SK-N-SH (cell line): ENCODE data around the gene TM9SF3. TPM values are rescaled to one million over a fixed set of nuclear protein-coding genes. Genes with fewer than 3 reads are reported as not detected.

Source experiments
- CTCF ChIA-PET: fragments of 300-600, 350-600 bp; formaldehyde crosslinking; extraction: SDS; loops from one replicate; lab custom pipeline; 2021; lab: Yijun Ruan, JAX
- POLR2A ChIA-PET: fragments of 350-600 bp; sonication (Branson Sonifier 250); formaldehyde crosslinking; extraction: SDS; loops from one replicate; lab custom pipeline; 2020; ENCODE audit warnings: antibody characterized with exemption, inconsistent platforms; lab: Yijun Ruan, JAX
- DNase-seq: peaks from one replicate; pipeline ENCODE4 v3.0.0; 2012
- H2AFZ ChIP-seq: fragments of 200-600 bp; sonication (generic); 2 replicates; pipeline ENCODE4 v1.8.1; 2016; ENCODE audit warnings: antibody characterized with exemption, mild to moderate bottlenecking, low read depth
- H3F3A ChIP-seq: fragments of 200-600 bp; sonication (generic); replicated peaks from 2 replicates; pipeline ENCODE3; 2016; ENCODE audit warnings: antibody characterized with exemption, mild to moderate bottlenecking; ENCODE audit not compliant: insufficient read depth
- H3K27ac ChIP-seq, 2 experiments: fragments of 200-500 bp in 1 of 2; fragments of 200-600 bp in 1 of 2; sonication (Bioruptor generic) in 1 of 2; sonication (generic), shearing (Covaris generic) in 1 of 2; 2 replicates each; pipeline versions ENCODE4 v1.5.1 to v1.6.1; 2014 to 2016; ENCODE audit warnings: low read depth in 2 of 2, inconsistent platforms in 1 of 2, low read length in 1 of 2, mild to moderate bottlenecking in 1 of 2, mixed read lengths in 1 of 2
- H3K27me3 ChIP-seq: fragments of 200-600 bp; sonication (generic), shearing (Covaris generic); 2 replicates; pipeline ENCODE4 v1.6.1; 2016; ENCODE audit warnings: mixed run types; ENCODE audit not compliant: insufficient read depth
- H3K36me3 ChIP-seq, 2 experiments: fragments of 200-500 bp in 1 of 2; fragments of 200-600 bp in 1 of 2; sonication (Bioruptor generic) in 1 of 2; sonication (generic) in 1 of 2; replicated peaks in 1 of 2; 2 replicates each; pipeline versions ENCODE3 to v1.5.1; 2014 to 2016; ENCODE audit warnings: low read length in 1 of 2, mild to moderate bottlenecking in 1 of 2; ENCODE audit not compliant: insufficient read depth in 2 of 2, control insufficient read depth in 1 of 2
- H3K4me1 ChIP-seq, 2 experiments: fragments of 200-500 bp in 1 of 2; fragments of 200-600 bp in 1 of 2; sonication (Bioruptor generic) in 1 of 2; sonication (generic), shearing (Covaris generic) in 1 of 2; 2 replicates each; pipeline versions ENCODE4 v1.5.1 to v1.6.1; 2014 to 2016; ENCODE audit warnings: low read depth in 1 of 2, low read length in 1 of 2, mixed run types in 1 of 2; ENCODE audit not compliant: insufficient read depth in 2 of 2, control insufficient read depth in 1 of 2
- H3K4me2 ChIP-seq: fragments of 200-600 bp; sonication (generic), shearing (Covaris generic); 2 replicates; pipeline ENCODE4 v1.6.1; 2017; ENCODE audit warnings: mixed run types
- H3K4me3 ChIP-seq, 2 experiments: fragments of 200-500 bp in 1 of 2; fragments of 200-600 bp in 1 of 2; sonication (Bioruptor generic) in 1 of 2; sonication (generic), shearing (Covaris generic) in 1 of 2; 2 replicates each; pipeline versions ENCODE4 v1.5.1 to v1.8.1; 2014 to 2016; ENCODE audit warnings: low read depth in 2 of 2, inconsistent platforms in 1 of 2, low read length in 1 of 2, mild to moderate bottlenecking in 1 of 2, mixed read lengths in 1 of 2, moderate library complexity in 1 of 2
- H3K79me2 ChIP-seq: fragments of 200-600 bp; sonication (generic); 2 replicates; pipeline ENCODE4 v1.8.1; 2017; ENCODE audit warnings: mild to moderate bottlenecking; ENCODE audit not compliant: insufficient read depth
- H3K9ac ChIP-seq: fragments of 200-600 bp; sonication (generic); 2 replicates; pipeline ENCODE4 v1.6.1; 2017; ENCODE audit warnings: mixed run types
- H3K9me2 ChIP-seq: fragments of 200-600 bp; sonication (generic); 2 replicates; pipeline ENCODE4 v1.6.1; 2017; ENCODE audit warnings: mixed run types
- H3K9me3 ChIP-seq: fragments of 200-600 bp; sonication (generic); 2 replicates; pipeline ENCODE4 v1.6.1; 2017; ENCODE audit warnings: mixed run types, mild to moderate bottlenecking, moderate library complexity
- H4K20me1 ChIP-seq: fragments of 200-600 bp; sonication (generic); 2 replicates; pipeline ENCODE4 v1.6.1; 2017; ENCODE audit warnings: mild to moderate bottlenecking, mixed run types; ENCODE audit not compliant: insufficient read depth
- ELF1 ChIP-seq: IDR thresholded peaks from 2 replicates; pipeline ENCODE4 v1.4.0; 2012
- FOXJ3 ChIP-seq: sonication (generic); formaldehyde crosslinking; IDR thresholded peaks from 2 replicates; pipeline ENCODE4 v1.5.1; 2020; ENCODE audit warnings: mild to moderate bottlenecking, missing genetic modification reagents
- FOXM1 ChIP-seq: IDR thresholded peaks from 2 replicates; pipeline ENCODE4 v1.4.0; 2012; ENCODE audit warnings: low read depth, mild to moderate bottlenecking
- JUND ChIP-seq: IDR thresholded peaks from 2 replicates; pipeline ENCODE4 v1.4.0; 2012
- NRF1 ChIP-seq: IDR thresholded peaks from 2 replicates; pipeline ENCODE4 v1.6.1; 2012; ENCODE audit warnings: low read depth, mild to moderate bottlenecking, low read length
- POLR2AphosphoS5 ChIP-seq: IDR thresholded peaks from 2 replicates; pipeline ENCODE4 v1.6.1; 2012; ENCODE audit warnings: low read depth, low read length
- RAD21 ChIP-seq: IDR thresholded peaks from 2 replicates; pipeline ENCODE4 v1.6.1; 2012; ENCODE audit warnings: mild to moderate bottlenecking, low read length
- RFX5 ChIP-seq: IDR thresholded peaks from 2 replicates; pipeline ENCODE4 v1.6.1; 2012; ENCODE audit warnings: mild to moderate bottlenecking, improper control_type of control experiment, low read length
- RXRA ChIP-seq: IDR thresholded peaks from 2 replicates; pipeline ENCODE4 v1.4.0; 2012; ENCODE audit warnings: low read depth, mild to moderate bottlenecking, borderline replicate concordance
- SMC3 ChIP-seq: IDR thresholded peaks from 2 replicates; pipeline ENCODE4 v1.6.1; 2012; ENCODE audit warnings: low read depth, low read length, improper control_type of control experiment
- TCF12 ChIP-seq: IDR thresholded peaks from 2 replicates; pipeline ENCODE4 v1.4.0; 2012
- ZBTB33 ChIP-seq: IDR thresholded peaks from 2 replicates; pipeline ENCODE4 v1.4.0; 2012; ENCODE audit warnings: low read depth, borderline replicate concordance
- WGBS: methylation state at CpG from one replicate; pipeline ENCODE4 v1.1.6; 2017; ENCODE audit warnings: low lambda C conversion rate; 5-methylcytosine and 5-hydroxymethylcytosine counted together
- polyA plus RNA-seq, 3 experiments: library from polyadenylated mRNA; depleted of rRNA; stranded (reverse); fragments of >200 nt; gene quantifications; 2 replicates each; pipeline ENCODE4 v1.2.3, GENCODE V29; 2012
- TF ChIP-seq, protein P1 (sequence below): IDR thresholded peaks from 2 replicates; pipeline ENCODE4 v1.4.0; 2012; ENCODE audit warnings: low read depth

Gene TM9SF3
- polyA plus RNA-seq, 1 of the 3 experiments (the other 2 are of a cell fraction) = 24.9 TPM

DNA sequence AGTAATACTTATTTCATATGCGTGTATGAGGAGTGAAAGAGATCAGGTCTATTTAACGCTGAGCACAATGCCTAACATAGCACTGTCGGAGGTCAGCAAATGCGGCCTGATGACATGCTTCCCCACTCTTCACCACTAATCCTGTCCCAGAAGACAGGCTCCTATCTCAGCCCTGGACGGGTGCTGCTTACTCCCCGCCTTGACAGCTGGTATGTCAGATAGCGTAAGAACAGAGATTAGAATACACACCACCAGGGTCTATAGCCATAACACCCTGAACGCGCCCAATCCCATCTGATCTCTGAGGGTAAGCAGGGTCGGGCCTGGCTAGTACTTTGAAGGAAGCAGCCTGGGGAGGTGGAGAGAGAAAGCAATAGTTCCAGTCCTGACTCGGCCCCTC is 32.3 kb upstream of the TM9SF3 start:
- no peaks in the 10 kb centered on the region for H4K20me1 ChIP-seq
- no peak overlapping the region for H3K4me3 ChIP-seq
- DNase-seq = no peak
- TF ChIP-seq ZBTB33 (no peak), TCF12 (no peak), FOXJ3 (CRISPR knock-in tag) (no peak), JUND (no peak), FOXM1 (no peak), RFX5 (no peak)
- TF ChIP-seq, protein P1, sequence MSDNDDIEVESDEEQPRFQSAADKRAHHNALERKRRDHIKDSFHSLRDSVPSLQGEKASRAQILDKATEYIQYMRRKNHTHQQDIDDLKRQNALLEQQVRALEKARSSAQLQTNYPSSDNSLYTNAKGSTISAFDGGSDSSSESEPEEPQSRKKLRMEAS = no peak
- no peaks in the 10 kb centered on the region for H3F3A ChIP-seq
- no peak overlapping the region for H2AFZ ChIP-seq
- 90% methylated on average over 11 of the region's 11 CpGs for WGBS
- H3K27ac ChIP-seq = no peak overlapping the region
- H3K36me3 ChIP-seq = no peaks in the 10 kb centered on the region
- ChIA-PET POLR2A (no interaction called here), CTCF (interaction anchor here (1.5 kb wide), 1 partner anchor 149 kb away, joined by 3 read pairs; no protein-coding TSS in a partner anchor)
- H3K9me2 ChIP-seq = no peaks in the 10 kb centered on the region
- peaks cover 3 to 5% of the 10 kb centered on the region in 2 experiments; a peak in 1 of 4 replicates for H3K4me1 ChIP-seq
- H3K4me2 ChIP-seq = no peak overlapping the region
- H3K79me2 ChIP-seq = no peaks in the 10 kb centered on the region
- H3K27me3 ChIP-seq = no peaks in the 10 kb centered on the region
- H3K9me3 ChIP-seq = no peaks in the 10 kb centered on the region
- H3K9ac ChIP-seq = no peak overlapping the region

DNA sequence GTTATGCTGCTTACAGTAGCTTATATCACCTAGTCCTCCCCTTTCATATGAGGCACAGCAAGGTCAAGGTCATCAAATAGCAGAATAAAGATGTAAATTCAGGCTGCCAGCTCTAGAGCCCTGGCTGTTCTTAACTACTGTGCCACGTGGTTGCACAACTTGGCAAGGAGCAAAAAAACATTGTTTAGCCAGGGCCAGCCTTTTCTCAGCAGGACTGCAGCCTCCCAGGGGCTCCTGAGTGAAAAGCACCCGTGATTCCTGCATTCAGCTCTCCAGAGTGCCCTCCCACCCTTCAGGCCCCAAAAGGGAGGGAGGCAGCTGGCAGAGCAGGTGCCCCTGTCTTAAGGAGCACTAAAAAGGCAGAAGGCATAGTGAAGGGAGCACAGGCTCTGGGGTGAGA is 31.8 kb upstream of the TM9SF3 start:
- no peak for TF ChIP-seq RXRA
- TF ChIP-seq RAD21 = no peak
- TF ChIP-seq POLR2AphosphoS5 = no peak
- TF ChIP-seq TCF12 = no peak
- no peak for TF ChIP-seq SMC3
- TF ChIP-seq ELF1 = no peak
- TF ChIP-seq NRF1 = no peak
- no peaks in the 10 kb centered on the region for H3F3A ChIP-seq
- H4K20me1 ChIP-seq = no peaks in the 10 kb centered on the region
- DNase-seq = no peak
- POLR2A ChIA-PET = no interaction called here
- H3K9me3 ChIP-seq = no peaks in the 10 kb centered on the region
- 25% methylated on average over 2 of the region's 2 CpGs for WGBS
- H3K4me2 ChIP-seq = no peak overlapping the region
- no peak overlapping the region for H3K27ac ChIP-seq
- no peaks in the 10 kb centered on the region for H3K27me3 ChIP-seq
- H3K79me2 ChIP-seq = no peaks in the 10 kb centered on the region
- H2AFZ ChIP-seq = no peak overlapping the region
- peaks cover 6 to 8% of the 10 kb centered on the region in 2 experiments; a peak in 1 of 4 replicates for H3K4me1 ChIP-seq
- no peak overlapping the region for H3K4me3 ChIP-seq
- H3K9me2 ChIP-seq = no peaks in the 10 kb centered on the region
- no peak overlapping the region for H3K9ac ChIP-seq
- CTCF ChIA-PET = no interaction called here
- no peaks in the 10 kb centered on the region for H3K36me3 ChIP-seq
